Measurements from ENCODE around the gene LAMC1. TPM values are rescaled to one million over a fixed set of nuclear protein-coding genes. Genes with fewer than 3 reads are reported as not detected.

LAMC1 gene
- total and polyA plus RNA-seq, 2 experiments from 2014 or later = 18.4 to 116 TPM

DNA sequence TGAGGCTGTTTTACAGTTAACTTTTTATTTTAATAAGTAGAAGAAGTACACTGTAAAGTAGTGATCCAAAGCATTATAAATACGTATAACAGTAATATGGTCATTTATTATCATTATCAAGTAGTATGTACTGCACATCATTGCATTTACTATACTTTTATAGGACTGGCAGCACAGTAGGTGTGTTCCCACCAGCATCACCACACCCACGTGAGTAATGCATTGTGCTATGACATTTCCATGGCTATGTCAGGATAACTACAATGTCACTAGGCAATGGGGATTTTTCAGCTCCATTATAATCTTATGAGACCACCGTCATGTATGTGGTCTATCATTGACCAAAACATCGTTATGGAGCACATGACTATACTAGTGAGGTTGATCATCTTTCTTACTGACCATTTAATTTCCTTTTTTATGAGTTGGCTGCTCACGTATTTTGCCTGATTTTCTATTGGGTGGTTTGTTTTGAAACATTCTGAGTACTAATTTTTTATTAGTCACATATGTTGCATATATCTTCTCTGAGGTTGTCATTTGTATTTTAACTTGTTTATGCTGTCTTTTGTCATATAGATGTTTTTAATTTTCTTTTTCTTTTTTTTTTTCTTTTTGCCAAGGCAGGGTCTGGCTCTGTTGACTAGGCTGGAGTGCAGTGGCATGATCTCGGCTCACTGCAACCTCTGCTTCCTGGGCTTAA, 44.9 kb upstream of the LAMC1 start:
- TF ChIP-seq, protein P1, sequence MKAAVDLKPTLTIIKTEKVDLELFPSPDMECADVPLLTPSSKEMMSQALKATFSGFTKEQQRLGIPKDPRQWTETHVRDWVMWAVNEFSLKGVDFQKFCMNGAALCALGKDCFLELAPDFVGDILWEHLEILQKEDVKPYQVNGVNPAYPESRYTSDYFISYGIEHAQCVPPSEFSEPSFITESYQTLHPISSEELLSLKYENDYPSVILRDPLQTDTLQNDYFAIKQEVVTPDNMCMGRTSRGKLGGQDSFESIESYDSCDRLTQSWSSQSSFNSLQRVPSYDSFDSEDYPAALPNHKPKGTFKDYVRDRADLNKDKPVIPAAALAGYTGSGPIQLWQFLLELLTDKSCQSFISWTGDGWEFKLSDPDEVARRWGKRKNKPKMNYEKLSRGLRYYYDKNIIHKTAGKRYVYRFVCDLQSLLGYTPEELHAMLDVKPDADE (IDR thresholded peaks at IDR 0.05) = no peak
- TF ChIP-seq, protein P2, sequence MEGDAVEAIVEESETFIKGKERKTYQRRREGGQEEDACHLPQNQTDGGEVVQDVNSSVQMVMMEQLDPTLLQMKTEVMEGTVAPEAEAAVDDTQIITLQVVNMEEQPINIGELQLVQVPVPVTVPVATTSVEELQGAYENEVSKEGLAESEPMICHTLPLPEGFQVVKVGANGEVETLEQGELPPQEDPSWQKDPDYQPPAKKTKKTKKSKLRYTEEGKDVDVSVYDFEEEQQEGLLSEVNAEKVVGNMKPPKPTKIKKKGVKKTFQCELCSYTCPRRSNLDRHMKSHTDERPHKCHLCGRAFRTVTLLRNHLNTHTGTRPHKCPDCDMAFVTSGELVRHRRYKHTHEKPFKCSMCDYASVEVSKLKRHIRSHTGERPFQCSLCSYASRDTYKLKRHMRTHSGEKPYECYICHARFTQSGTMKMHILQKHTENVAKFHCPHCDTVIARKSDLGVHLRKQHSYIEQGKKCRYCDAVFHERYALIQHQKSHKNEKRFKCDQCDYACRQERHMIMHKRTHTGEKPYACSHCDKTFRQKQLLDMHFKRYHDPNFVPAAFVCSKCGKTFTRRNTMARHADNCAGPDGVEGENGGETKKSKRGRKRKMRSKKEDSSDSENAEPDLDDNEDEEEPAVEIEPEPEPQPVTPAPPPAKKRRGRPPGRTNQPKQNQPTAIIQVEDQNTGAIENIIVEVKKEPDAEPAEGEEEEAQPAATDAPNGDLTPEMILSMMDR (conservative IDR thresholded peaks at IDR 0.05; ENCODE audit: low read depth in 2 of 2) = no peak
- TF ChIP-seq, protein P3, sequence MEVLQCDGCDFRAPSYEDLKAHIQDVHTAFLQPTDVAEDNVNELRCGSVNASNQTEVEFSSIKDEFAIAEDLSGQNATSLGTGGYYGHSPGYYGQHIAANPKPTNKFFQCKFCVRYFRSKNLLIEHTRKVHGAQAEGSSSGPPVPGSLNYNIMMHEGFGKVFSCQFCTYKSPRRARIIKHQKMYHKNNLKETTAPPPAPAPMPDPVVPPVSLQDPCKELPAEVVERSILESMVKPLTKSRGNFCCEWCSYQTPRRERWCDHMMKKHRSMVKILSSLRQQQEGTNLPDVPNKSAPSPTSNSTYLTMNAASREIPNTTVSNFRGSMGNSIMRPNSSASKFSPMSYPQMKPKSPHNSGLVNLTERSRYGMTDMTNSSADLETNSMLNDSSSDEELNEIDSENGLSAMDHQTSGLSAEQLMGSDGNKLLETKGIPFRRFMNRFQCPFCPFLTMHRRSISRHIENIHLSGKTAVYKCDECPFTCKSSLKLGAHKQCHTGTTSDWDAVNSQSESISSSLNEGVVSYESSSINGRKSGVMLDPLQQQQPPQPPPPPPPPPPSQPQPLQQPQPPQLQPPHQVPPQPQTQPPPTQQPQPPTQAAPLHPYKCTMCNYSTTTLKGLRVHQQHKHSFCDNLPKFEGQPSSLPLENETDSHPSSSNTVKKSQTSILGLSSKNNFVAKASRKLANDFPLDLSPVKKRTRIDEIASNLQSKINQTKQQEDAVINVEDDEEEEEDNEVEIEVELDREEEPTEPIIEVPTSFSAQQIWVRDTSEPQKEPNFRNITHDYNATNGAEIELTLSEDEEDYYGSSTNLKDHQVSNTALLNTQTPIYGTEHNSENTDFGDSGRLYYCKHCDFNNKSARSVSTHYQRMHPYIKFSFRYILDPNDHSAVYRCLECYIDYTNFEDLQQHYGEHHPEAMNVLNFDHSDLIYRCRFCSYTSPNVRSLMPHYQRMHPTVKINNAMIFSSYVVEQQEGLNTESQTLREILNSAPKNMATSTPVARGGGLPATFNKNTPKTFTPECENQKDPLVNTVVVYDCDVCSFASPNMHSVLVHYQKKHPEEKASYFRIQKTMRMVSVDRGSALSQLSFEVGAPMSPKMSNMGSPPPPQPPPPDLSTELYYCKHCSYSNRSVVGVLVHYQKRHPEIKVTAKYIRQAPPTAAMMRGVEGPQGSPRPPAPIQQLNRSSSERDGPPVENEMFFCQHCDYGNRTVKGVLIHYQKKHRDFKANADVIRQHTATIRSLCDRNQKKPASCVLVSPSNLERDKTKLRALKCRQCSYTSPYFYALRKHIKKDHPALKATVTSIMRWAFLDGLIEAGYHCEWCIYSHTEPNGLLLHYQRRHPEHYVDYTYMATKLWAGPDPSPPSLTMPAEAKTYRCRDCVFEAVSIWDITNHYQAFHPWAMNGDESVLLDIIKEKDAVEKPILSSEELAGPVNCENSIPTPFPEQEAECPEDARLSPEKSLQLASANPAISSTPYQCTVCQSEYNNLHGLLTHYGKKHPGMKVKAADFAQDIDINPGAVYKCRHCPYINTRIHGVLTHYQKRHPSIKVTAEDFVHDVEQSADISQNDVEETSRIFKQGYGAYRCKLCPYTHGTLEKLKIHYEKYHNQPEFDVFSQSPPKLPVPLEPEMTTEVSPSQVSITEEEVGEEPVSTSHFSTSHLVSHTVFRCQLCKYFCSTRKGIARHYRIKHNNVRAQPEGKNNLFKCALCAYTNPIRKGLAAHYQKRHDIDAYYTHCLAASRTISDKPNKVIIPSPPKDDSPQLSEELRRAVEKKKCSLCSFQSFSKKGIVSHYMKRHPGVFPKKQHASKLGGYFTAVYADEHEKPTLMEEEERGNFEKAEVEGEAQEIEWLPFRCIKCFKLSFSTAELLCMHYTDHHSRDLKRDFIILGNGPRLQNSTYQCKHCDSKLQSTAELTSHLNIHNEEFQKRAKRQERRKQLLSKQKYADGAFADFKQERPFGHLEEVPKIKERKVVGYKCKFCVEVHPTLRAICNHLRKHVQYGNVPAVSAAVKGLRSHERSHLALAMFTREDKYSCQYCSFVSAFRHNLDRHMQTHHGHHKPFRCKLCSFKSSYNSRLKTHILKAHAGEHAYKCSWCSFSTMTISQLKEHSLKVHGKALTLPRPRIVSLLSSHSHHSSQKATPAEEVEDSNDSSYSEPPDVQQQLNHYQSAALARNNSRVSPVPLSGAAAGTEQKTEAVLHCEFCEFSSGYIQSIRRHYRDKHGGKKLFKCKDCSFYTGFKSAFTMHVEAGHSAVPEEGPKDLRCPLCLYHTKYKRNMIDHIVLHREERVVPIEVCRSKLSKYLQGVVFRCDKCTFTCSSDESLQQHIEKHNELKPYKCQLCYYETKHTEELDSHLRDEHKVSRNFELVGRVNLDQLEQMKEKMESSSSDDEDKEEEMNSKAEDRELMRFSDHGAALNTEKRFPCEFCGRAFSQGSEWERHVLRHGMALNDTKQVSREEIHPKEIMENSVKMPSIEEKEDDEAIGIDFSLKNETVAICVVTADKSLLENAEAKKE (CRISPR knock-in tag; IDR thresholded peaks at IDR 0.05) = no peak
- TF ChIP-seq POLR2AphosphoS5 (IDR thresholded peaks at IDR 0.05; ENCODE audit: low read depth) = no peak
- no peak for TF ChIP-seq STAT1 (IDR thresholded peaks at IDR 0.05; ENCODE audit: unreplicated experiment)
- no peak for TF ChIP-seq ZNF114 (CRISPR knock-in tag; IDR thresholded peaks at IDR 0.05)
- TF ChIP-seq CREB1 (CRISPR knock-in tag; IDR thresholded peaks at IDR 0.05; ENCODE audit: low read depth) = no peak
- TF ChIP-seq ZNF331 (CRISPR knock-in tag; IDR thresholded peaks at IDR 0.05; ENCODE audit: low read depth) = no peak
- TF ChIP-seq NANOG (IDR thresholded peaks at IDR 0.05; ENCODE audit: borderline replicate concordance) = no peak
- no peak for TF ChIP-seq JUNB (IDR thresholded peaks at IDR 0.05; ENCODE audit: unreplicated experiment)
- no peak for TF ChIP-seq EZH2phosphoT487 (IDR thresholded peaks at IDR 0.05; ENCODE audit: unreplicated experiment)
- TF ChIP-seq, protein P4, sequence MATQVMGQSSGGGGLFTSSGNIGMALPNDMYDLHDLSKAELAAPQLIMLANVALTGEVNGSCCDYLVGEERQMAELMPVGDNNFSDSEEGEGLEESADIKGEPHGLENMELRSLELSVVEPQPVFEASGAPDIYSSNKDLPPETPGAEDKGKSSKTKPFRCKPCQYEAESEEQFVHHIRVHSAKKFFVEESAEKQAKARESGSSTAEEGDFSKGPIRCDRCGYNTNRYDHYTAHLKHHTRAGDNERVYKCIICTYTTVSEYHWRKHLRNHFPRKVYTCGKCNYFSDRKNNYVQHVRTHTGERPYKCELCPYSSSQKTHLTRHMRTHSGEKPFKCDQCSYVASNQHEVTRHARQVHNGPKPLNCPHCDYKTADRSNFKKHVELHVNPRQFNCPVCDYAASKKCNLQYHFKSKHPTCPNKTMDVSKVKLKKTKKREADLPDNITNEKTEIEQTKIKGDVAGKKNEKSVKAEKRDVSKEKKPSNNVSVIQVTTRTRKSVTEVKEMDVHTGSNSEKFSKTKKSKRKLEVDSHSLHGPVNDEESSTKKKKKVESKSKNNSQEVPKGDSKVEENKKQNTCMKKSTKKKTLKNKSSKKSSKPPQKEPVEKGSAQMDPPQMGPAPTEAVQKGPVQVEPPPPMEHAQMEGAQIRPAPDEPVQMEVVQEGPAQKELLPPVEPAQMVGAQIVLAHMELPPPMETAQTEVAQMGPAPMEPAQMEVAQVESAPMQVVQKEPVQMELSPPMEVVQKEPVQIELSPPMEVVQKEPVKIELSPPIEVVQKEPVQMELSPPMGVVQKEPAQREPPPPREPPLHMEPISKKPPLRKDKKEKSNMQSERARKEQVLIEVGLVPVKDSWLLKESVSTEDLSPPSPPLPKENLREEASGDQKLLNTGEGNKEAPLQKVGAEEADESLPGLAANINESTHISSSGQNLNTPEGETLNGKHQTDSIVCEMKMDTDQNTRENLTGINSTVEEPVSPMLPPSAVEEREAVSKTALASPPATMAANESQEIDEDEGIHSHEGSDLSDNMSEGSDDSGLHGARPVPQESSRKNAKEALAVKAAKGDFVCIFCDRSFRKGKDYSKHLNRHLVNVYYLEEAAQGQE (IDR thresholded peaks at IDR 0.05; ENCODE audit: unreplicated experiment) = no peak
- no peak for TF ChIP-seq EZH2 (IDR thresholded peaks at IDR 0.05; ENCODE audit: low read depth, unreplicated experiment)
- DNase-seq (ENCODE audit: low spot score) (no peak), ATAC-seq (no peak)
- Histone ChIP-seq H2AFZ (no peak overlapping the region), H3K4me1 (ENCODE audit: insufficient read depth) (no peaks in the 10 kb centered on the region), H3K9me2 (ENCODE audit: insufficient read depth) (0 out of 2 replicates have a peak, but pooled peaks cover 3% of the 10 kb centered on the region), H4K20me1 (replicated peaks; ENCODE audit: insufficient read depth) (no peaks in the 10 kb centered on the region), H3K4me2 (no peak overlapping the region), H3K79me2 (replicated peaks; ENCODE audit: insufficient read depth) (no peaks in the 10 kb centered on the region), H3K27me3 (ENCODE audit: insufficient read depth) (no peaks in the 10 kb centered on the region), H3K27ac (ENCODE audit: low read depth) (no peak overlapping the region), H3F3A (replicated peaks; ENCODE audit: low read depth) (no peaks in the 10 kb centered on the region), H3K36me3 (ENCODE audit: insufficient read depth) (no peaks in the 10 kb centered on the region), H3K4me3 (no peak overlapping the region)
- Mint-ChIP-seq H3K27ac (no peak overlapping the region), H3K9me3 (peaks cover 3% of the 10 kb centered on the region; the same call in 2 of the 3 replicates), H3K27me3 (ENCODE audit: insufficient read depth, low read depth, poor library complexity) (peaks cover 2% of the 10 kb centered on the region), H3K36me3 (ENCODE audit: low read depth) (no peaks in the 10 kb centered on the region), H3K4me1 (no peaks in the 10 kb centered on the region), H3K4me3 (no peak overlapping the region)

Data from GM23338 (cell line).